ENCODE results near the gene NBPF14. TPM values are rescaled to one million over a fixed set of nuclear protein-coding genes. Genes with fewer than 3 reads are reported as not detected.

The NBPF14 gene, protein sequence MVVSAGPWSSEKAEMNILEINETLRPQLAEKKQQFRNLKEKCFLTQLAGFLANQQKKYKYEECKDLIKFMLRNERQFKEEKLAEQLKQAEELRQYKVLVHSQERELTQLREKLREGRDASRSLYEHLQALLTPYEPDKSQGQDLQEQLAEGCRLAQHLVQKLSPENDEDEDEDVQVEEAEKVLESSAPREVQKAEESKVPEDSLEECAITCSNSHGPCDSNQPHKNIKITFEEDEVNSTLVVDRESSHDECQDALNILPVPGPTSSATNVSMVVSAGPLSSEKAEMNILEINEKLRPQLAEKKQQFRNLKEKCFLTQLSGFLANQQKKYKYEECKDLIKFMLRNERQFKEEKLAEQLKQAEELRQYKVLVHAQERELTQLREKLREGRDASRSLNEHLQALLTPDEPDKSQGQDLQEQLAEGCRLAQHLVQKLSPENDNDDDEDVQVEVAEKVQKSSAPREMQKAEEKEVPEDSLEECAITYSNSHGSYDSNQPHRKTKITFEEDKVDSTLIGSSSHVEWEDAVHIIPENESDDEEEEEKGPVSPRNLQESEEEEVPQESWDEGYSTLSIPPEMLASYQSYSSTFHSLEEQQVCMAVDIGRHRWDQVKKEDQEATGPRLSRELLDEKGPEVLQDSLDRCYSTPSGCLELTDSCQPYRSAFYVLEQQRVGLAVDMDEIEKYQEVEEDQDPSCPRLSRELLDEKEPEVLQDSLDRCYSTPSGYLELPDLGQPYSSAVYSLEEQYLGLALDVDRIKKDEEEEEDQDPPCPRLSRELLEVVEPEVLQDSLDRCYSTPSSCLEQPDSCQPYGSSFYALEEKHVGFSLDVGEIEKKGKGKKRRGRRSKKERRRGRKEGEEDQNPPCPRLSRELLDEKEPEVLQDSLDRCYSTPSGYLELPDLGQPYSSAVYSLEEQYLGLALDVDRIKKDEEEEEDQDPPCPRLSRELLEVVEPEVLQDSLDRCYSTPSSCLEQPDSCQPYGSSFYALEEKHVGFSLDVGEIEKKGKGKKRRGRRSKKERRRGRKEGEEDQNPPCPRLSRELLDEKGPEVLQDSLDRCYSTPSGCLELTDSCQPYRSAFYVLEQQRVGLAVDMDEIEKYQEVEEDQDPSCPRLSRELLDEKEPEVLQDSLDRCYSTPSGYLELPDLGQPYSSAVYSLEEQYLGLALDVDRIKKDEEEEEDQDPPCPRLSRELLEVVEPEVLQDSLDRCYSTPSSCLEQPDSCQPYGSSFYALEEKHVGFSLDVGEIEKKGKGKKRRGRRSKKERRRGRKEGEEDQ (N-terminal part only)
- 30.6 and 40.0 TPM in 2 replicates for total RNA-seq

DNA sequence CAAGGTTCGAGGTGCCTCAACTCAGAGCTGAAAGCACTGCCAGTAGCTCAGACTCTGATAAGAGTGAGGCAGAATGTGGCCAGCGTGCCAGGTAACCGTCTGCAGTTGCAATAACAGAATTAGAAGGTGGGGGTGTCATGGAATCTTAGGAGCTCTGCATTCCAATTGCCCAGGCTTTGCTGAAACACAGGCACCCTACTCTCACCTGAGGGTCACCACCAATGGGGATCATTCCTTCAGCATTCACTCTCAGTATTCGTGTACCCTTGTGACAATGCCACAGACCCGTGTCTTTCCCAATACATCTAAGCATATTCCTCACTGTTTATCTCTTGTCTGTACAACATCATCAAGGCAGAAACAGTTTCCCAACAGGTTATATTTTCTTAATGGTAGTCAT is at the start of gene NBPF14:
Gene NBPF14 (minus strand): TSS at position 101 of the 400 bp plus-strand sequence. CDS start 294 bp downstream, outside the sequence.

DNA sequence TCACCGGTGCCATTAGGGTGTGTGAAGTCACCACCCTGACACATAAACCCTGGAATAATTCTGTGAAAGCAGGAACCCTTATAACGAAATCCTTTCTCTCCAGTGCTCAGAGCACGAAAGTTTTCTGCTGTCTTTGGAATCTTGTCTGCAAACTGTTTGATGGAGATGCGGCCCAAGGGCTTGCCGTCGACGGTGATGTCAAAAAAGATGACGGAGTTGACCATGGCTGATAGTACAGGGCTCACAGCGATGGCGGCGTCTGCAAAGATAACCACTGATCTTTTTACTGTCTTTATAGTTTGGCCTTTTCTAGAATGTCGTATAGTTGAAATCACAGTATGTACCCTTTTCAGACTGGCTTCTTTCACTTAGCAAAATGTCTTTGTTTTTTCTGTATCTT is 112.8 kb downstream of the NBPF14 start, which contains the start of gene PPIAL4G:
Gene PPIAL4G (minus strand): TSS at position 274 of the 400 bp plus-strand sequence. CDS start 50 bp downstream, at position 224.

Other genes starting within 250 kb of the NBPF14 start
- gene PPIAL4G, start 112.7 kb downstream of the NBPF14 start, total RNA-seq, result under 0.01 TPM in 1 of 2 replicates, not detected in the other
- 13.7 and 17.1 TPM in 2 replicates for gene NUDT4B, start 152.8 kb upstream of the NBPF14 start, total RNA-seq
- gene PDE4DIP, start 248.4 kb upstream of the NBPF14 start, total RNA-seq, result 209 and 262 TPM in 2 replicates

Data from smooth muscle cell of bladder (primary cell).